Left kidney (tissue), 2 donors: ENCODE data around the gene MRPS27. TPM values are rescaled to one million over a fixed set of nuclear protein-coding genes. Genes with fewer than 3 reads are reported as not detected.

ENCODE experiments used
- DNase-seq: peaks from one replicate; pipeline ENCODE4 v3.0.0-alpha.2; 2013
- polyA plus RNA-seq: library from polyadenylated mRNA; unstranded; fragments of 120-200 nt; gene quantifications from one replicate; pipeline ENCODE4 v1.2.1, GENCODE V29; 2013; ENCODE audit not compliant: insufficient read length

Gene MRPS27
- polyA plus RNA-seq, 1 donor: 80.1 TPM

DNA sequence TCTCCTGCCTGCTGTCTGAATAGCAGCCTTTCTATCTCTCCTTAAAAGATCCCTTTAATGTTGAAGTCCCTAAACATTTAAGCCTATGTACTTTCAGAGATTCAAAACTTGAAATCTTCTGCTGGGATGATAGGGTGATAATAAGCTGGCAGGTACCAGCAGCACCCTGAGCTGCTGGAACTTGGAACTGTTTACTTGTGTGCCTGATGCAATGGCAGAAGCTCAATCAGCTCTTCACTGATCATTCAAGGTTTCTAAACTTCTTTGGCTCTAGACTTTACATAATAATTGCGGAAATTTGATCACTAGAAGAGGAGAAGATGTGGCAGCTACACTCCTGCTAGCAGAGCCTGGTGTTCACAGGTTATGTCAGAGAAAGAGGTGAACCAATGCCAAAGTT lies 27.6 kb downstream of the MRPS27 start:
- no peak for DNase-seq

DNA sequence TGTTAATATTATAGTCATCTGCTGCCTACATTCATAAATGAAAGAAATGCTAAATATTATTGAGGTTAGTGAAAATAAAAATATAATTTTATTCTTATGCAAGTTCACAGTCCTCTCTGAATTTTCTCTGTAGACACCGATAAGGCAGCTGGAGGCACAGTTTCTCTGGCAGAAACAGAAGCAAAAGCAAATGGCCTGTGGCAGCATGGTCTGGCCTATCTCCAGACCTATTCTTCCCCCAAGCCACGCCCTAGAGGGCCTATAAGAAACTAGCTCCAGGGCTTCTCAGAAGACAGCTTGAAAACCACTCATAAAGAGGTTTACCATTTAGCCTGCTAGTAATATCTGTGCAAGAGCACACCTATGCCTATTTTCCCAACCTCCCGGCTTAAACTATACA lies 28.4 kb downstream of the MRPS27 start:
- DNase-seq: no peak

- DNase-seq: no peak
Observed at GRCh38 chr5:72290356-72291133, 29.5 kb downstream of the MRPS27 start.

DNA sequence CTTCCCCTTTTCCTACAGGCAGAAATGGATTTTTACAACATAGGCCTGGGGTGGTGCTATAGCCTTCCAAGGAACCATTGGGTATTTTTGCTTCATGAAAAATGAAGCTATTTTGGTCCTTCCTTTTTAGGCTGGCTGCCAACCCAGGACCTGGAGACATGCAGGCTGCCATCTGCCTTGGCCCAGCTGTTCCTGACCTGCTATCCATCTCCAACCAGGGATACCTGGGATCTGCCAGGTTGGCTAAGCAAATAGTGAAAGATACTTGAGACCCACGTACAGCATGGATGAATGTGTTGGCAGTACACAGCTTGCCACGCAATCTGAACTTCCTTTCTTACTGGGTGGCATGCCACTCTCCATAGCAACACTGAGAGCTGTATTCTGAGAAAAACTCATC lies 31.1 kb downstream of the MRPS27 start:
- DNase-seq: no peak

DNA sequence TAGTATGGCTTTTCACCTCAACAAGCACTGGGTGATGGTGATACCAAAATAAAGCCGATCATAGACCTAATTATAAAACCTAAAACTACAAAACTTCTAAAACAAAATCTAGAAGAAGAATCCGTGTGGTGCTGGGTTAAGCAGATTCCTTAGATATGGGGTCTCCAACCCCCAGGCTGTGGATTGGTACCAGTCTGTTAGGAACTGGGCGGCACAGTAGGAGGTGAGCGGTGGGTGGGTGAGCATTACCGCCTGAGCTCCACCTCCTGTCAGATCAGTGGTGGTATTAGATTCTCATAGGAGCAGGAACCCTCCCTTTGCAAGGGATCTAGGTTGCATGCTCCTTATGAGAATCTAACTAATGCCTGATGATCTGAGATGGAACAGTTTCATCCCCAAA lies 33.2 kb downstream of the MRPS27 start:
- DNase-seq: no peak

GRCh38 chr5:72285424-72285821 lies 34.6 kb downstream of the MRPS27 start:
- DNase-seq: no peak

DNA sequence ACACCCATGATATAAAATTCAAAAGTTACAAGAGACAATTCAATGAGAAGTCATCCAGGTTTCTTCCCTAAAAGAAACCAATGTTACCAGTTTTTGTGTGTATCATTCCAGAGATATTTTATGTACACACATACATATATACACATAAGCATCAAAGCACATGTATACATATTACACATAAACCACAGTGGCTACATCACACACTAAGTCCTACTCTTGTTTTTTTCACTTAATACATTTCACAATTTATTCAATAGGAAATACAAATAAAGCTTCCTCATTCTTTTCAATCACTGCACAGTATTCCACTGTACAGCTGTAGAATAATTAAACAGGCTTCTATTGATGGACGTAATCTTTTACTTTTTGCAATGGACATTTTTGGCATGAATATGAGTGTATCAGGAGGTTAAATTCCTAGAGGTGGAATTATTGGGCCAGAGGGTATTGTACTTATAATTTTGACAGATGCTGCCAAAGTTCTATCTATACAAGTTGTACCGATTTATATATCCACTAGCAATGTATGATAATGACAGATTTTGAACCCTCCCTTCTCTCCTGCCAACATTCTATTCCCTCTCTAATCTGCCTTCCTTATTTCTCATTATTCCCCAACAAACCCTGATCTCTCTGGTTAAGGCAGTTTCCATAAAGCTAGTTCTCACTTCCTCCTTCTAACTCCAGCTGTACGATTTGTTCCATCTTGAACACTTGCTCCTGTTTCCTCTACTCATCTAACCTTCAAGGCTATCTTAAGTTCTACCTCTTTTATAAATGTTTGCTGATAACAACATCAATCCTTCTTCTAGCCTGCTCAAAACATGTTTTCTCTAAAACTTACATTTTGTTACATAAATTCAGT lies 35.2 kb downstream of the MRPS27 start:
- DNase-seq: no peak

GRCh38 chr5:72283358-72283757 lies 36.7 kb downstream of the MRPS27 start:
- DNase-seq: no peak

DNA sequence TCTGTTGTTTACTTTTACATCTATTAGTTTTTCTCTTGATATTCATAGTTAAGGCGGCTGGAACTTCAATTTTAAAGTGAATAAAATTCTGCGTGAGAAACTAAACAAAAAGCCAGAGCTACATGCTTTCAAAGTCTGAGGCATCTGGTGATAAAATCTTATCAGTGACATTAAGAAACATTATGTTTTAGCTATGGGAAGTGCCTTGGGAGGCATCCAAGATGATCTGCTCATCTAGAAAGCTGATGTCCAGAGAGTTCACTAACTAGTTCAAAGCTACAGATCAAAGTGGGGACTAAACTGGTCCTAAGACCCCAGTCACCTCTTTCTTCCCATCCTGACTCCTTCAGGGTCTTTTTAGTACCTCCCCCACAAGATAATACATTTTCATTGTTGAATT lies 37.2 kb downstream of the MRPS27 start:
- no peak for DNase-seq

- DNase-seq: peak; percentile 45
Observed at GRCh38 chr5:72281764-72282499, 38.1 kb downstream of the MRPS27 start.

- no peak for DNase-seq
Observed at GRCh38 chr5:72281430-72281763, 38.6 kb downstream of the MRPS27 start.

- DNase-seq: no peak
Observed at GRCh38 chr5:72280581-72281069, 39.4 kb downstream of the MRPS27 start.

DNA sequence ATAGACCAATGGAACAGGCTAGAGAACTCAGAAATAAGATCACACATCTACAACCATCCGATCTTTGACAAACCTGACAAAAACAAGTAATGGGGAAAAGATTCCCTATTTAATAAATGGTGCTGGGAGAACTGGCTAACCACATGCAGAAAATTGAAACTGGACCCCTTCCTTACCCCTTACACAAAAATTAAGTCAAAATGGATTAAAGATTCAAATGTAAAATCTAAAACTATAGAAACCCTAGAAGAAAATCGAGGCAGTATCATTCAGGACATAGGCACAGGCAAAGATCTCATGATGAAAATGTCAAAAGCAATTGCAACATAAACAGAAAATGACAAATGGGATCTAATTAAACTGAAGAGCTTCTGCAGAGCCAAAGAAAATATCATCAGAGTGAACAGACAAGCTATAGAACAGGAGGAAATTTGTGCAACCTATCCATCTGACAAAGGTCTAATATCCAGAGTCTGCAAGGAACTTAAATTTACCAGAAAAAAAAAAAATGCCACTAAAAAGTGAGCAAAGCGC lies 43.8 kb downstream of the MRPS27 start:
- no peak for DNase-seq

GRCh38 chr5:72273547-72273946 lies 46.5 kb downstream of the MRPS27 start:
- DNase-seq: no peak

GRCh38 chr5:72272398-72272797 lies 47.6 kb downstream of the MRPS27 start:
- no peak for DNase-seq

DNA sequence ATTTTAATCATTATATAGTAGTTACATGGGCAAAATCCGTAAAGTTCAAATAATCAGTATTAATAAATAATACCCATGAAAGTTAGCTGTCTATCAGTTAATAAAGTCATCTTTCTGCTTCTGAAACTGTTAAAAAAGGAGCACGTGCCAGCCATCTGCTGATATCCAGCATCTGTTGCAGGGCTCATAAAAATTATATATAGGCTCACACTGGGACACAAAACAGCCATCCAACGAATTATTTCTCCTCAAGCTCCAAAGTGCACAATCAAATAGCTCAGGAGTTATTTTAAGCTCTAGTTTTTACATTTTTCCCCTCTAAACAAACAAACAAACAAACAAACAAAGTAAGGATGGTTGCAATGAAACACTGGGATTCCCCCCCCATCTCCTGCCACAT lies 48.3 kb downstream of the MRPS27 start:
- DNase-seq: no peak

DNA sequence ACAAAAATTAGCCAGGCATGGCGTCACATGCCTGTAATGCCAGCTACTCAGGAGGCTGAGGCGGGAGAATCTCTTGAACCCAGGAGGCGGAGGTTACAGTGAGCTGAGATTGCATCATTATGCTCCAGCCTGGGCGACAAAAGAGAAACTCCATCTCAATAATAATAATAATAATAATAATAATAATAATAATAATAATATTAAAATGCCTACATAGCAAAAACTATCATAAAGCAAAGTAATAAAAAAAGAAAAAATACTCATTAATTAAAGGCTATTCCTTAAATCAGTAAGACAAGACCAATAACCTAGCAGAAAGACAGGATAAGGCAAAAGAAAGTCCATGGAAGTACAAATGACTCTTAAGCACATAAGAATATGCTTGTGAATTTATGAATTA lies 50.0 kb downstream of the MRPS27 start:
- DNase-seq: no peak

GRCh38 chr5:72269411-72269780 lies 50.6 kb downstream of the MRPS27 start:
- DNase-seq: no peak

- no peak for DNase-seq
Observed at GRCh38 chr5:72268753-72269410, 51.2 kb downstream of the MRPS27 start.

DNA sequence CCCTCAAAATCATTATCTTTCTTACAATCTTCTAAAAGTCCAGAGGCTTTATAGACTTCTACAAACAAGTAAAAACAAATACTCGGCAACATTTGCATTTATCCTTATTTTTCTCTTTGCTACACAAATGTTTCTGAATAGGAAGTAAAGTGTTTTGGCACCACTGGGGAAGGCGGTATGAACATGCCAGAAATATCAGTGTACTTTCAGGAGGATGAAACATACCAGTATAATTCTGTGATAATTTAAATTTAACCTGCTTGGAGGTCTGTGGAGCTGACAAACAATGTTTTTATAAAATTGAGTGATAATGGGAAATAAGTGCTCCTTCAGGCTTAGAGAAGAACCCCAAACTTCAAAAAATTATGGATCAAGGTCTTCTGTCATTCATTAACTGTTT lies 51.8 kb downstream of the MRPS27 start:
- no peak for DNase-seq

GRCh38 chr5:72267685-72268084 lies 52.4 kb downstream of the MRPS27 start:
- DNase-seq: no peak

DNA sequence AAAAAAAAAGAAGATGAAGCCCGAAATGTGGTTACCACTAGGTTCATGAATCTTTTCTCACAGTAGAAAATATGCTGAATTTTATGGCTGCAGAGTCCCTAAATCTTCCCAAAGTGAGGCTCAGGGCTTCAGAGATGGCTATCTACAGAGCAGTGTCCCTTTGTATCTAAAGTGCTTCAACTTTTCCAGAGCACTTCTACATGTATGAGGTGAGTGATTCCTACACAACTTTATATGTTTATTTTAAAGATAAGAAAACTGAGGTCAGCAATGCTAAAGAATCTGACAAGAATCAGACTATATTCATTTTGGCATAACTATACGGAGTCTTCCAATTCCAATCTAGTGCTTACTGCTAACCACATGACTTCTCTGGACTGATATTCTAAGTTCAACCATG lies 53.2 kb downstream of the MRPS27 start:
- DNase-seq: no peak
